Endothelial cell of umbilical vein (primary cell): ENCODE data around the gene ARL13A. TPM values are rescaled to one million over a fixed set of nuclear protein-coding genes. Genes with fewer than 3 reads are reported as not detected.

Experiments used
- BruUV-seq: library from RNA; stranded (reverse); fragments of 400-500 nt; replicated peaks from 2 replicates; lab custom pipeline; 2021; lab: Mats Ljungman, UMichigan
- CTCF ChIA-PET: fragments of 300-600, 350-600 bp; sonication (Branson Sonifier 250); formaldehyde crosslinking; loops from one replicate; lab custom pipeline; 2021; ENCODE audit warnings: antibody characterized with exemption, inconsistent platforms; lab: Charles Lee
- POLR2A ChIA-PET: fragments of 300-600, 350-600 bp; sonication (Branson Sonifier 250); formaldehyde crosslinking; loops from one replicate; lab custom pipeline; 2021; ENCODE audit warnings: antibody characterized with exemption, inconsistent platforms; lab: Charles Lee
- DNase-seq: peaks from one replicate; pipeline ENCODE4 v3.0.0-alpha.2; 2011; ENCODE audit warnings: low read depth, low spot score
- FAIRE-seq: peaks from 2 replicates; lab custom pipeline; 2011; peaks lifted over from hg19 to GRCh38; lab: Jason Lieb, UNC
- H2AFZ ChIP-seq: 2 replicates; pipeline ENCODE4 v1.6.0; 2012; ENCODE audit warnings: low read depth, low read length, control low read depth, inconsistent platforms
- H3K27ac ChIP-seq: 2 replicates; pipeline ENCODE4 v1.5.1; 2011; ENCODE audit warnings: low read depth, mild to moderate bottlenecking, control low read depth, low read length, moderate library complexity; ENCODE audit not compliant: insufficient read depth
- H3K27me3 ChIP-seq, 2 experiments: 2 replicates each; pipeline versions ENCODE4 v1.6.0 to v1.6.1; 2011; ENCODE audit warnings: low read length in 2 of 2, mixed read lengths in 1 of 2; ENCODE audit not compliant: control insufficient read depth in 2 of 2, insufficient read depth in 2 of 2
- H3K36me3 ChIP-seq, 2 experiments: 2 replicates in 1 of 2; 3 replicates in 1 of 2; pipeline ENCODE4 v1.5.1; 2011; ENCODE audit warnings: low read length in 2 of 2, mild to moderate bottlenecking in 1 of 2, moderate library complexity in 1 of 2; ENCODE audit not compliant: control insufficient read depth in 2 of 2, insufficient read depth in 2 of 2; ENCODE audit errors: extremely low read depth in 1 of 2
- H3K4me1 ChIP-seq: 3 replicates; pipeline ENCODE4 v1.5.1; 2011; ENCODE audit warnings: mild to moderate bottlenecking, low read length; ENCODE audit not compliant: control insufficient read depth, insufficient read depth; ENCODE audit errors: extremely low read depth
- H3K4me2 ChIP-seq: 2 replicates; pipeline ENCODE4 v1.6.1; 2011; ENCODE audit warnings: low read length, control low read depth, mixed read lengths; ENCODE audit not compliant: insufficient read depth
- H3K4me3 ChIP-seq, 3 experiments: fragments of 200-600 bp in 1 of 3; sonication (generic), shearing (Covaris generic) in 1 of 3; replicated peaks in 1 of 3; 2 replicates each; pipeline ENCODE4 v1.5.1; 2011 to 2016; ENCODE audit warnings: control low read depth in 3 of 3, low read length in 3 of 3, mild to moderate bottlenecking in 2 of 3, inconsistent platforms in 1 of 3, low read depth in 1 of 3, moderate library complexity in 1 of 3; ENCODE audit not compliant: insufficient read depth in 1 of 3
- H3K79me2 ChIP-seq: 2 replicates; pipeline ENCODE4 v1.6.0; 2012; ENCODE audit warnings: low read length, inconsistent platforms; ENCODE audit not compliant: control insufficient read depth, insufficient read depth
- H3K9ac ChIP-seq: replicated peaks from 2 replicates; pipeline ENCODE3; 2011; ENCODE audit warnings: low read length, control low read depth; ENCODE audit not compliant: insufficient read depth; ENCODE audit errors: extremely low read depth
- H3K9me1 ChIP-seq: replicated peaks from 3 replicates; pipeline ENCODE4 v1.6.0; 2011; ENCODE audit warnings: mild to moderate bottlenecking, low read length; ENCODE audit not compliant: control insufficient read depth, insufficient read depth; ENCODE audit errors: extremely low read depth
- H3K9me3 ChIP-seq: replicated peaks from 2 replicates; pipeline ENCODE4 v1.5.1; 2012; ENCODE audit warnings: low read length, inconsistent platforms; ENCODE audit not compliant: control insufficient read depth, insufficient read depth
- H4K20me1 ChIP-seq: replicated peaks from 2 replicates; pipeline ENCODE3; 2011; ENCODE audit warnings: mild to moderate bottlenecking, low read length; ENCODE audit not compliant: control insufficient read depth, insufficient read depth; ENCODE audit errors: extremely low read depth
- FOS ChIP-seq: IDR thresholded peaks from 2 replicates; pipeline ENCODE4 v1.6.1; 2011; ENCODE audit warnings: mild to moderate bottlenecking, low read length, moderate library complexity, borderline replicate concordance; ENCODE audit not compliant: insufficient read depth
- GATA2 ChIP-seq: IDR thresholded peaks from 2 replicates; pipeline ENCODE4 v1.7.0; 2011; ENCODE audit warnings: low read depth, mild to moderate bottlenecking, moderate library complexity, mixed read lengths, low read length; ENCODE audit not compliant: insufficient read length, insufficient read depth
- JUN ChIP-seq: IDR thresholded peaks from 2 replicates; pipeline ENCODE4 v1.6.1; 2011; ENCODE audit warnings: borderline replicate concordance, low read depth; ENCODE audit not compliant: insufficient read length, insufficient read depth
- MAX ChIP-seq: IDR thresholded peaks from 2 replicates; pipeline ENCODE4 v1.6.1; 2011; ENCODE audit not compliant: insufficient read depth, insufficient read length
- MYC ChIP-seq: IDR thresholded peaks from one replicate; pipeline ENCODE4 v1.6.1; 2011; ENCODE audit warnings: mild to moderate bottlenecking, low read depth, low read length
- POLR2A ChIP-seq: IDR thresholded peaks from 2 replicates; pipeline ENCODE4 v1.6.1; 2012; ENCODE audit warnings: low read depth, mild to moderate bottlenecking, control low read depth, low read length
- POLR2AphosphoS5 ChIP-seq: IDR thresholded peaks from 2 replicates; pipeline ENCODE4 v1.6.1; 2012; ENCODE audit warnings: low read depth, mild to moderate bottlenecking, control low read depth, low read length, moderate library complexity; ENCODE audit not compliant: insufficient read depth
- dilution Hi-C: fragments of 300-500 bp; cut with MboI; formaldehyde crosslinking; loops from one replicate; pipeline ENCODE4 v1.15.0; 2019; ENCODE audit warnings: low sequenced_read_pairs; ENCODE audit not compliant: extremely low pct_ligation_motif_present
- intact Hi-C: fragments of 100-400 bp; cut with micrococcal nuclease; formaldehyde crosslinking; loops from one replicate; pipeline ENCODE4 v1.10.0; 2022
- polyA plus RNA-seq, 4 experiments: library from polyadenylated mRNA; depleted of rRNA in 3 of 4; stranded (reverse) in 3 of 4; unstranded in 1 of 4; fragments of >200 nt; gene quantifications; 2 replicates each; pipeline versions ENCODE4 v1.2.1 to v1.2.3, GENCODE V29; 2011 to 2012; ENCODE audit warnings: missing spikeins in 1 of 4
- total RNA-seq: library from RNA; stranded (reverse); gene quantifications from 2 replicates; pipeline ENCODE4 v1.2.3, GENCODE V29; 2021

ARL13A gene
- total and polyA plus RNA-seq, 2 donors (not counting 3 experiments of a cell fraction or from before 2014, with no cell fraction given) = not detected

- peak; percentile 64 for DNase-seq
- Histone ChIP-seq H2AFZ (no peak overlapping the region), H3K27me3 (no peaks in the 10 kb centered on the region), H3K9me1 (no peaks in the 10 kb centered on the region), H3K27ac (peak overlapping the region; percentile 68), H3K36me3 (peaks cover 3 to 8% of the 10 kb centered on the region in 2 experiments), H3K4me2 (peak overlapping the region; percentile 31), H3K4me1 (peaks cover 11% of the 10 kb centered on the region), H3K4me3 (no peak overlapping the region), H3K9me3 (no peaks in the 10 kb centered on the region), H4K20me1 (no peaks in the 10 kb centered on the region), H3K79me2 (no peaks in the 10 kb centered on the region), H3K9ac (peak overlapping the region; percentile 9)
- FAIRE-seq = peak; percentile 73
- no TSS peak for BruUV-seq
- ChIA-PET POLR2A (no interaction called here), CTCF (no interaction called here)
- dilution Hi-C loops = no loop called here
- TF ChIP-seq FOS (peak; percentile 36), JUN (peak; percentile 14), MAX (no peak)
- intact Hi-C loops = loop anchor here (10.0 kb wide), 1 partner anchor 130 kb away; no protein-coding TSS in a partner anchor
Observed at GRCh38 chrX:101025126-101025525, 55.6 kb downstream of the ARL13A start.

- Histone ChIP-seq H2AFZ (no peak overlapping the region), H4K20me1 (no peaks in the 10 kb centered on the region), H3K4me3 (no peak overlapping the region), H3K36me3 (peaks cover 0 to 2% of the 10 kb centered on the region in 2 experiments), H3K4me1 (peaks cover 11% of the 10 kb centered on the region), H3K9me3 (no peaks in the 10 kb centered on the region), H3K9me1 (no peaks in the 10 kb centered on the region), H3K27ac (no peak overlapping the region), H3K4me2 (no peak overlapping the region), H3K27me3 (no peaks in the 10 kb centered on the region), H3K79me2 (no peaks in the 10 kb centered on the region), H3K9ac (no peak overlapping the region)
- intact Hi-C loops = loop anchor here (10.0 kb wide), 1 partner anchor 134 kb away; no protein-coding TSS in a partner anchor
- ChIA-PET CTCF (interaction anchor here (0.7 kb wide), 1 partner anchor 179 kb away, joined by 3 read pairs; no protein-coding TSS in a partner anchor), POLR2A (no interaction called here)
- peak; percentile 26 for FAIRE-seq
- no TSS peak for BruUV-seq
- no peak for TF ChIP-seq MAX
- TF ChIP-seq POLR2AphosphoS5 = no peak
- no peak for TF ChIP-seq MYC
- TF ChIP-seq FOS = no peak
- TF ChIP-seq GATA2 = no peak
- TF ChIP-seq POLR2A = no peak
- no peak for DNase-seq
- dilution Hi-C loops = no loop called here
Observed at GRCh38 chrX:101028562-101028961, 59.1 kb downstream of the ARL13A start.
